EL (cell line): ENCODE results near the gene KRT73.

Experiments used
- DNase-seq: peaks from one replicate; pipeline ENCODE4 v3.0.0-alpha.2; 2016

Gene KRT73

GRCh38 chr12:52645120-52645761 lies 26.9 kb upstream of the KRT73 start:
- DNase-seq = no peak

DNA sequence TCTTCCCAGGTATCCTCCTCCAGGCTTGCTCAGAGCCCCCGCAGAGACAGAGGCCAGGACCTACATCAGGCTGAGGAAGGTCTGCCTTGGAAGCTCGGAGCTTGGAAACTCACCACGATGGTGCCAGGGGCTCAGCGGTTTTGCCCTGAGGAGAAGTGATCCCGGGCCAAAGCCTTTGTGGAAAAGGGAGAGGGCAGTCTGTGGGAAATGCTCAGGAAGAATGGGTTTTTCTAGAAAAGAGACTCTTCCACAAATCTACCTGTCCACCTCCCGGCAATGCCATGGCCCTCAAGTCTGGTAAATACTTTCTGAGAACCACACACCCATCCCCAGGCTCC lies 25.7 kb upstream of the KRT73 start:
- DNase-seq = no peak

- no peak for DNase-seq
Measured at GRCh38 chr12:52643233-52644077, 25.1 kb upstream of the KRT73 start.

GRCh38 chr12:52641468-52641867 lies 23.1 kb upstream of the KRT73 start:
- DNase-seq = no peak

GRCh38 chr12:52637299-52637698 lies 18.9 kb upstream of the KRT73 start:
- no peak for DNase-seq

GRCh38 chr12:52636592-52637258 lies 18.4 kb upstream of the KRT73 start:
- DNase-seq = peak; percentile 14

GRCh38 chr12:52636189-52636588 lies 17.8 kb upstream of the KRT73 start:
- no peak for DNase-seq

- no peak for DNase-seq
Measured at GRCh38 chr12:52634266-52635056, 16.1 kb upstream of the KRT73 start.

DNA sequence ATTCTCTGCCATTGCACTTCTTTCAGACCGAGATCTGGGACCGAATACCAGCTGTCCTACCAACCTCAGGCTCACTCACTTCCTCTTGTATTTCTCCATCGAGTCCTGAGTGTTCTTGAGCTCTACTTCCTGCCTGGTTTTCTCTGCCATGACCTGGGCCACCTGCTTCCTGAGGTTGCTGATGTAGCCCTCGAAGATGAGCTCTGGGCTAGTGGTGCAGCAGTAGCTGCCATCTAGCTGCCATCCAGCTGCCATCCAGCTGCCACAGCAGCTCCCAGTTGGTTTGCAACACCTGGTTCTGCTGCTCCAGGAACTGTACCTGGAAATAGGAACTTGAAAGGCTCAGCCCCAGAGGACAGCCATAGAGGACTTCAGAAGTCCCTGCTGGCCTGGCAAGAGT lies 15.0 kb upstream of the KRT73 start:
- DNase-seq = no peak

- no peak for DNase-seq
Measured at GRCh38 chr12:52632656-52633055, 14.3 kb upstream of the KRT73 start.

GRCh38 chr12:52631676-52632459 lies 13.5 kb upstream of the KRT73 start:
- no peak for DNase-seq

- no peak for DNase-seq
Measured at GRCh38 chr12:52631264-52631663, 12.9 kb upstream of the KRT73 start.

- no peak for DNase-seq
Measured at GRCh38 chr12:52630599-52631200, 12.3 kb upstream of the KRT73 start.

DNA sequence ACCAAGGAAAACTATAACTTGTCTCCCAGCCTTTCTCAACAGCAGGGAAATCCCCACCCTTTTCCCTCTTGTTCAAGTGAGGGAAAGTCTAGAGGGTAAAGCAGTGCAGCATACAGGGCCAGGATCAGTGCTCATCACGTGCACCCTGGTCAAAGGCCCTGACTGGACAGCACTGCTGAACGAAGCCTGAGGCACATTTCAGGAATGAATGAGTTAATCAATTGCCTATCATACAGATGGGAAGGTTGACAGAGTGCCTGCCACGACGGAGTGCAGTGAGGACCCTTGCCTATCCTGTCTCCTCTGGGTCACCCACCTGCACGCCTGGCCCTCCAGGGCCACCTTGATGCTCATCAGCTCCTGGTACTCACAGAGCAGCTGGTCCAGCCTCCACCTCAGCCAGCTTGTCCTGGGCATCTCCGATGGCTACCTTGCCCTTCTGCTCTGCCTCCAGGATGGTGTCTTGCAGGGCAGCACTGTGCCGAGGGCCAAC lies 11.7 kb upstream of the KRT73 start:
- no peak for DNase-seq

- DNase-seq = no peak
Measured at GRCh38 chr12:52629281-52630007, 11.1 kb upstream of the KRT73 start.

DNA sequence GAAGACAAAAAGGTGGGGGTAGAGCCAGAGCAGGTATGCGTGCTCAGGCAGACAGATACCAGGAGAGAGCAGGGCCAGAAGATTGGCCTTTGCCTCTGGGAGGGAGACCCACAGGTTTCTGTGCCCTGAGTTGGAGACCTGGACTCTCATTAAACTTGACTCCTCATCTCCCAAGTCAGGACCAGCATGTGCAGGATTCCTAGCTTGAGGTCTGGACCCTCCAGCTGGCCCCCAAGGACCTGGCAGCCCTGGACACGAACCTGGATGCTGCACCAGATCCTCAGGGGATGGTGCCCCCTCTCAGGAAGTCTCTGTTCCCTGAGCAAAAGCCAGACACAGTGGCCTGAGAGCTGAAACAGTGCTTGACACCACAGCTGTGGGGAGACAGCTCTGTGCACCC lies 10.5 kb upstream of the KRT73 start:
- DNase-seq = no peak

DNA sequence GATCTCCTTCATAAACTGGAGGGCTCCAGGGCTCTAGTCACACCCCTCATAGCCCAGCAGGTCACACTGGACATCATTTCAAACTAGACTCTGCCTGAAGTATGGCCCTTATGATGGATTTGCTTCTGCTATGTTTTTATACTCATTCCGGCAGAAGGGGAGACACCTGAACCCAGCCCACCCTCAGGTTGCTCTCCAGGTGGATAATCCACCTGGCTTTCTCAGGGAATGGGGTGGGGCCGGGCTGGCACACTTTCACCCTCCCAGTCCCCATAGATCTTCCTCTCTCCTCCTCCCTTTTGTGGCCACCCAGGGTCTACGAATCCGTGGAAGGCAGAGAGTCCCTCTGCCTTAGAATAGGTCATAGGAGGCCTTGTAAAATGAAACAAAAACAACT lies 9.8 kb upstream of the KRT73 start:
- no peak for DNase-seq

- DNase-seq = no peak
Measured at GRCh38 chr12:52627395-52628110, 9.2 kb upstream of the KRT73 start.

DNA sequence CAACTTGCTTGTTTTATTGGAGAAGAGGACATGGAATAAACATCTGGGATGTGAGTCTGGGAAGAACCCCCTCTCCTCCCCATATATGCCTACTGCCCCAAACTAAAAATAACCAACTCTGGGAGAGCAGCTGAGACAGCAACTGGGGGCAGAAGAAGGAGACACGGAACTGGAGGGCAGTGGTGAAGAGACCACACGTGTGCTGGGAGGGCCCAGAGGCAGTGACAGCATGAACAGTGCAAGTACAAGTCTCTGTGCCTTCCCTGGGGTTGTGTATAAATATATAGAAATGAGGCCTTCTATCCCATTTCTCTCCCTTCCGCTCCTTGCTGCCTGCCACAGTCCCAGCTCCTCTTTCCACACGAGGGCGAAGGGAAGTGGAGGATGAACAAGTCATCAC lies 4.0 kb upstream of the KRT73 start:
- DNase-seq = no peak

DNA sequence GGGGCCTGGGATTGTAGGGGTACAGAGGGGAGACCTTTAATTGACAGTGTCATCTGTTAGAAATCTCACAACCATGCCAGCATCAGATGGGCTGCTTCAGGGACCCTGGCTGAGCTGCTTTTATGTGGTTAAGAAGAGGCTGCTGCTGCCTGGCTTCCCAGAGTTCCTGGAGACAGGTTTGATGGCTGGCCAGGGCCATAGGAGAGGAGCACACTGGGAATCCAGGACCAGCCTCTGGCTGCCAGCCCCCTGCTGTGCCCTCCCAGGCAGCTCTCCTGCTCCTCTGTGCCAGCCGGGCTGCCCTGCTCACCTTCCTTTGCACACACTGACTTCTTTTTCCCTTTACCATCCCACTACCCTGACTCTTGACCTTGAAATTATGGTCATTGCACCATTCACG lies 507 bp upstream of the KRT73 start:
- DNase-seq = no peak

GRCh38 chr12:52617403-52617785 lies 965 bp downstream of the KRT73 start:
- DNase-seq = no peak
